MM.1S (cell line): ENCODE results near the gene PET100.

Experiments used
- CTCF ChIP-seq: fragments of 300-600 bp; sonication (generic); IDR thresholded peaks from 2 replicates; pipeline ENCODE4 v1.5.1; 2016; ENCODE audit warnings: antibody characterized with exemption, low read length, mixed read lengths
- EZH2 ChIP-seq: fragments of 300-600 bp; sonication (generic); optimal IDR thresholded peaks from 2 replicates; pipeline ENCODE3; 2017; ENCODE audit warnings: low read depth, mild to moderate bottlenecking, antibody characterized with exemption, low read length, mixed read lengths

GRCh38 chr19:7670790-7671189 lies 41.2 kb downstream of the PET100 start:
- TF ChIP-seq CTCF: no peak
- TF ChIP-seq EZH2: no peak
